GM21526 (cell line): Measurements from ENCODE around the gene CADM4.
"Not testable (repeated sequence)": the region's sequence is repeated elsewhere in the genome, so short reads cannot be mapped to it uniquely, and the experiment has no call there.

Source experiments
- ATAC-seq: cut with Tn5 transposase; IDR thresholded peaks from one replicate; pipeline ENCODE4 v1.9.1; 2021; ENCODE audit warnings: moderate library complexity; ENCODE audit not compliant: unreplicated experiment, low FRiP score

The CADM4 gene

GRCh38 chr19:43639519-43640423 is at the start of gene CADM4:
Gene CADM4 (minus strand): TSS chr19:43639850. CDS start chr19:43639790, 60 bp downstream.
- ATAC-seq, result no peak

- ATAC-seq, result no peak
Measured at GRCh38 chr19:43688059-43688701, 48.5 kb upstream of the CADM4 start.

- ATAC-seq, result no peak
Measured at GRCh38 chr19:43687660-43687997, 48.0 kb upstream of the CADM4 start.

- ATAC-seq, result no peak
Measured at GRCh38 chr19:43684326-43684725, 44.7 kb upstream of the CADM4 start.

GRCh38 chr19:43683905-43684304 is 44.3 kb upstream of the CADM4 start:
- ATAC-seq, result no peak

- no peak for ATAC-seq
Measured at GRCh38 chr19:43682824-43683661, 43.4 kb upstream of the CADM4 start.

GRCh38 chr19:43682269-43682668 is 42.6 kb upstream of the CADM4 start:
- not testable (repeated sequence) for ATAC-seq

GRCh38 chr19:43681821-43682220 is 42.2 kb upstream of the CADM4 start:
- no peak for ATAC-seq

GRCh38 chr19:43678512-43679261 is 39.0 kb upstream of the CADM4 start:
- ATAC-seq, result no peak

- ATAC-seq, result no peak
Measured at GRCh38 chr19:43675906-43676305, 36.3 kb upstream of the CADM4 start.

- no peak for ATAC-seq
Measured at GRCh38 chr19:43675269-43675879, 35.7 kb upstream of the CADM4 start.

GRCh38 chr19:43674596-43674995 is 34.9 kb upstream of the CADM4 start:
- no peak for ATAC-seq

- no peak for ATAC-seq
Measured at GRCh38 chr19:43674183-43674582, 34.5 kb upstream of the CADM4 start.

- ATAC-seq, result no peak
Measured at GRCh38 chr19:43673637-43674036, 34.0 kb upstream of the CADM4 start.

GRCh38 chr19:43672061-43672679 is 32.5 kb upstream of the CADM4 start:
- ATAC-seq, result no peak

GRCh38 chr19:43668406-43669109 is 28.9 kb upstream of the CADM4 start:
- peak; percentile 79 for ATAC-seq

- no peak for ATAC-seq
Measured at GRCh38 chr19:43667876-43668405, 28.3 kb upstream of the CADM4 start.

- no peak for ATAC-seq
Measured at GRCh38 chr19:43667126-43667875, 27.7 kb upstream of the CADM4 start.
